Mesenchymal stem cell (in vitro differentiated cells and primary cell): ENCODE data around the gene NEK3.
"Not testable (repeated sequence)": the region's sequence is repeated elsewhere in the genome, so short reads cannot be mapped to it uniquely, and the experiment has no call there.

Experiments
- DNase-seq: peaks from one replicate; pipeline ENCODE4 v3.0.0-alpha.2; 2013
- H2AFZ ChIP-seq: one replicate; pipeline ENCODE4 v1.6.1; 2013; ENCODE audit warnings: low read depth, mild to moderate bottlenecking, control low read depth, inconsistent platforms, low read length, moderate library complexity
- H2AK5ac ChIP-seq: 2 replicates; pipeline ENCODE4 v1.6.1; 2013; ENCODE audit warnings: low read length, moderate library complexity, mild to moderate bottlenecking, inconsistent platforms; ENCODE audit not compliant: severe bottlenecking
- H2BK120ac ChIP-seq: one replicate; pipeline ENCODE4 v1.6.1; 2013; ENCODE audit warnings: low read depth, mild to moderate bottlenecking, inconsistent platforms, low read length, moderate library complexity
- H2BK12ac ChIP-seq, 2 experiments: one replicate each; pipeline ENCODE4 v1.6.1; 2013; ENCODE audit warnings: inconsistent platforms in 2 of 2, low read length in 2 of 2, mild to moderate bottlenecking in 2 of 2, moderate library complexity in 2 of 2, control low read depth in 1 of 2
- H2BK15ac ChIP-seq: one replicate; pipeline ENCODE4 v1.6.1; 2013; ENCODE audit warnings: mild to moderate bottlenecking, low read depth, inconsistent platforms; ENCODE audit not compliant: poor library complexity, severe bottlenecking
- H2BK5ac ChIP-seq: 2 replicates; pipeline ENCODE4 v1.6.1; 2013; ENCODE audit warnings: low read depth, mild to moderate bottlenecking, low read length, control low read depth, inconsistent platforms; ENCODE audit not compliant: poor library complexity, severe bottlenecking
- H3K14ac ChIP-seq, 2 experiments: one replicate each; pipeline ENCODE4 v1.6.1; 2013; ENCODE audit warnings: inconsistent platforms in 2 of 2, low read length in 2 of 2, control low read depth in 1 of 2, mild to moderate bottlenecking in 1 of 2, moderate library complexity in 1 of 2
- H3K18ac ChIP-seq, 2 experiments: one replicate each; pipeline ENCODE4 v1.6.1; 2013; ENCODE audit warnings: inconsistent platforms in 2 of 2, low read length in 2 of 2, control low read depth in 1 of 2, low read depth in 1 of 2, mild to moderate bottlenecking in 1 of 2
- H3K23ac ChIP-seq, 2 experiments: one replicate each; pipeline ENCODE4 v1.6.1; 2013; ENCODE audit warnings: inconsistent platforms in 2 of 2, low read length in 2 of 2, mild to moderate bottlenecking in 2 of 2, moderate library complexity in 2 of 2, control low read depth in 1 of 2
- H3K27ac ChIP-seq: 2 replicates; pipeline ENCODE4 v1.5.1; 2013; ENCODE audit warnings: mild to moderate bottlenecking, moderate library complexity, low read length, control low read depth, inconsistent platforms; ENCODE audit not compliant: poor library complexity, severe bottlenecking
- H3K27me3 ChIP-seq, 2 experiments: 2 replicates each; pipeline versions ENCODE4 v1.6.1 to v1.7.0; 2013; ENCODE audit warnings: low read length in 2 of 2, mild to moderate bottlenecking in 2 of 2, moderate library complexity in 2 of 2, control low read depth in 1 of 2, inconsistent platforms in 1 of 2; ENCODE audit not compliant: control insufficient read depth in 1 of 2, insufficient read depth in 1 of 2
- H3K36me3 ChIP-seq, 2 experiments: 2 replicates each; pipeline versions ENCODE4 v1.6.1 to v1.7.0; 2013; ENCODE audit warnings: low read length in 2 of 2, control low read depth in 1 of 2, inconsistent platforms in 1 of 2, low read depth in 1 of 2, mild to moderate bottlenecking in 1 of 2; ENCODE audit not compliant: insufficient read depth in 2 of 2, control insufficient read depth in 1 of 2
- H3K4ac ChIP-seq, 2 experiments: one replicate each; pipeline ENCODE4 v1.6.1; 2013; ENCODE audit warnings: inconsistent platforms in 2 of 2, low read length in 2 of 2, mild to moderate bottlenecking in 2 of 2, moderate library complexity in 2 of 2, control low read depth in 1 of 2, low read depth in 1 of 2
- H3K4me1 ChIP-seq: 2 replicates; pipeline ENCODE4 v1.6.1; 2013; ENCODE audit warnings: low read depth, low read length, control low read depth; ENCODE audit not compliant: control insufficient read depth, insufficient read depth
- H3K4me2 ChIP-seq: 2 replicates; pipeline ENCODE4 v1.6.1; 2013; ENCODE audit warnings: low read length, mild to moderate bottlenecking, inconsistent platforms; ENCODE audit not compliant: poor library complexity, severe bottlenecking
- H3K4me3 ChIP-seq, 2 experiments: 2 replicates each; pipeline versions ENCODE4 v1.5.1 to v1.7.0; 2013; ENCODE audit warnings: low read length in 2 of 2, mild to moderate bottlenecking in 2 of 2, control low read depth in 1 of 2, low read depth in 1 of 2; ENCODE audit not compliant: insufficient read depth in 1 of 2
- H3K79me1 ChIP-seq: replicated peaks from 2 replicates; pipeline ENCODE4 v1.6.1; 2013; ENCODE audit warnings: mild to moderate bottlenecking, control low read depth, low read length, inconsistent platforms; ENCODE audit not compliant: poor library complexity, severe bottlenecking
- H3K9ac ChIP-seq: 2 replicates; pipeline ENCODE4 v1.7.0; 2013; ENCODE audit warnings: mild to moderate bottlenecking, low read length, moderate library complexity
- H3K9me3 ChIP-seq: 2 replicates; pipeline ENCODE4 v1.7.0; 2013; ENCODE audit warnings: mild to moderate bottlenecking, low read length; ENCODE audit not compliant: control insufficient read depth
- H4K8ac ChIP-seq: one replicate; pipeline ENCODE4 v1.6.1; 2013; ENCODE audit warnings: inconsistent platforms, mild to moderate bottlenecking, low read length, moderate library complexity
- H4K91ac ChIP-seq: one replicate; pipeline ENCODE4 v1.6.1; 2013; ENCODE audit warnings: mild to moderate bottlenecking, low read length, inconsistent platforms
- whole genome bisulfite sequencing: methylation state at CpG from one replicate; pipeline ENCODE4 v1.1.7; 2013; ENCODE audit warnings: mixed read lengths; 5-methylcytosine and 5-hydroxymethylcytosine counted together

The NEK3 gene

GRCh38 chr13:52173970-52174369 is 14.6 kb upstream of the NEK3 start:
- 100% methylated on average over 4 of the region's 6 CpGs for WGBS

GRCh38 chr13:52173373-52173772 is 14.0 kb upstream of the NEK3 start:
- H4K91ac ChIP-seq, result no peak overlapping the region
- no peak overlapping the region for H2AFZ ChIP-seq
- no peaks in the 10 kb centered on the region for H3K27me3 ChIP-seq
- no peak overlapping the region for H2BK15ac ChIP-seq
- no peak overlapping the region for H3K14ac ChIP-seq
- H2BK120ac ChIP-seq, result no peak overlapping the region
- no peak overlapping the region for H3K4ac ChIP-seq
- H3K27ac ChIP-seq, result no peak overlapping the region
- 100% methylated on average over 2 of the region's 3 CpGs for WGBS
- H3K4me2 ChIP-seq, result no peak overlapping the region
- H3K36me3 ChIP-seq, result peaks cover 19 to 70% of the 10 kb centered on the region in 2 experiments
- no peak overlapping the region for H3K4me3 ChIP-seq
- H2BK12ac ChIP-seq, result no peak overlapping the region
- H3K4me1 ChIP-seq, result no peaks in the 10 kb centered on the region
- no peak overlapping the region for H3K18ac ChIP-seq
- H2BK5ac ChIP-seq, result no peak overlapping the region
- H2AK5ac ChIP-seq, result no peak overlapping the region
- no peaks in the 10 kb centered on the region for H3K9me3 ChIP-seq
- H3K23ac ChIP-seq, result no peak overlapping the region
- H3K79me1 ChIP-seq, result peaks cover 2% of the 10 kb centered on the region
- H4K8ac ChIP-seq, result no peak overlapping the region
- no peak overlapping the region for H3K9ac ChIP-seq
- DNase-seq, result no peak

More at GRCh38 chr13:52173970-52174369, 14.6 kb upstream of the NEK3 start:
- H4K8ac ChIP-seq, H3K27ac ChIP-seq, H3K9me3 ChIP-seq, H3K4me2 ChIP-seq, H3K27me3 ChIP-seq, H2BK5ac ChIP-seq, H2AFZ ChIP-seq, H3K4me1 ChIP-seq, H2AK5ac ChIP-seq, DNase-seq, H3K9ac ChIP-seq, H3K18ac ChIP-seq, H3K23ac ChIP-seq, H3K79me1 ChIP-seq, H2BK12ac ChIP-seq, H2BK120ac ChIP-seq, H3K14ac ChIP-seq, H3K4ac ChIP-seq, H4K91ac ChIP-seq, H2BK15ac ChIP-seq, H3K4me3 ChIP-seq: not testable (repeated sequence)
- peaks cover 14 to 69% of the 10 kb centered on the region in 2 experiments for H3K36me3 ChIP-seq

GRCh38 chr13:52171686-52172085 is 12.3 kb upstream of the NEK3 start:
- H4K8ac ChIP-seq, H3K14ac ChIP-seq, H3K27ac ChIP-seq, H2BK5ac ChIP-seq, H2BK12ac ChIP-seq, H3K27me3 ChIP-seq, H3K4me3 ChIP-seq, DNase-seq, H3K18ac ChIP-seq, H3K4ac ChIP-seq, H3K79me1 ChIP-seq, H2AK5ac ChIP-seq, H4K91ac ChIP-seq, H2AFZ ChIP-seq, H3K4me2 ChIP-seq, H2BK120ac ChIP-seq, H3K4me1 ChIP-seq, H3K23ac ChIP-seq, H2BK15ac ChIP-seq, H3K9ac ChIP-seq, H3K9me3 ChIP-seq: not testable (repeated sequence)
- WGBS, result 100% methylated on average over 1 of the region's 1 CpG
- H3K36me3 ChIP-seq, result peaks cover 17 to 65% of the 10 kb centered on the region in 2 experiments

GRCh38 chr13:52170828-52171391 is 11.5 kb upstream of the NEK3 start:
- H4K8ac ChIP-seq, result not testable (repeated sequence)

More at GRCh38 chr13:52170828-52171391, 11.5 kb upstream of the NEK3 start:
- H4K91ac ChIP-seq, H2AK5ac ChIP-seq, H3K4ac ChIP-seq, H3K14ac ChIP-seq, H2BK120ac ChIP-seq, H2AFZ ChIP-seq, H3K9ac ChIP-seq, H3K18ac ChIP-seq, H3K23ac ChIP-seq, H3K4me2 ChIP-seq, H2BK15ac ChIP-seq, H2BK5ac ChIP-seq, H3K27ac ChIP-seq, DNase-seq, H3K27me3 ChIP-seq, H2BK12ac ChIP-seq, H3K4me3 ChIP-seq, H3K79me1 ChIP-seq, H3K9me3 ChIP-seq, H3K4me1 ChIP-seq: not testable (repeated sequence)
- H3K36me3 ChIP-seq, result peaks cover 23 to 65% of the 10 kb centered on the region in 2 experiments
- WGBS, result no CpG with 5 or more reads among the region's 1 CpG
